ENCODE results near the gene HK1. TPM values are rescaled to one million over a fixed set of nuclear protein-coding genes. Genes with fewer than 3 reads are reported as not detected.
"Not testable (repeated sequence)": the region's sequence is repeated elsewhere in the genome, so short reads cannot be mapped to it uniquely, and the experiment has no call there.

HK1 gene
- total RNA-seq, 2 donors from 2014 or later = 186 to 228 TPM

GRCh38 chr10:69281507-69282413 lies 3.5 kb downstream of the HK1 start:
- H3K27ac ChIP-seq = peak overlapping the region; percentile 16 to 40
- no peaks in the 10 kb centered on the region for H3K36me3 ChIP-seq
- no peak for DNase-seq (ENCODE audit: low spot score)
- no peak overlapping the region for H3K4me3 ChIP-seq
- no peaks in the 10 kb centered on the region for H3K9me3 ChIP-seq
- TF ChIP-seq CTCF (IDR thresholded peaks at IDR 0.05) = no peak
- no peaks in the 10 kb centered on the region for H3K27me3 ChIP-seq
- H3K4me1 ChIP-seq = peaks cover 0 to 24% of the 10 kb centered on the region in 2 donors

- not testable (repeated sequence) for H3K4me3 ChIP-seq; H3K27ac ChIP-seq; H3K9me3 ChIP-seq; H3K27me3 ChIP-seq; H3K36me3 ChIP-seq; DNase-seq (ENCODE audit: low spot score)
- H3K4me1 ChIP-seq = peaks cover 0 to 11% of the 10 kb centered on the region in 2 donors
These were observed 6.1 kb downstream of the HK1 start for GRCh38 chr10:69284402-69284801.

- no peak for TF ChIP-seq CTCF (IDR thresholded peaks at IDR 0.05)
- H3K4me3 ChIP-seq = no peak overlapping the region
- no peak for DNase-seq (ENCODE audit: low spot score)
- no peaks in the 10 kb centered on the region for H3K9me3 ChIP-seq
- no peak overlapping the region for H3K27ac ChIP-seq
- peaks cover 0 to 11% of the 10 kb centered on the region in 2 donors for H3K4me1 ChIP-seq
- H3K36me3 ChIP-seq = no peaks in the 10 kb centered on the region
- H3K27me3 ChIP-seq = no peaks in the 10 kb centered on the region
These were observed 7.4 kb downstream of the HK1 start for GRCh38 chr10:69285699-69286098.

- Histone ChIP-seq H3K27me3 (no peaks in the 10 kb centered on the region), H3K27ac (no peak overlapping the region), H3K4me1 (peaks cover 0 to 8% of the 10 kb centered on the region in 2 donors), H3K9me3 (no peaks in the 10 kb centered on the region), H3K4me3 (no peak overlapping the region), H3K36me3 (no peaks in the 10 kb centered on the region)
- no peak for TF ChIP-seq CTCF (IDR thresholded peaks at IDR 0.05)
- DNase-seq (ENCODE audit: low spot score) = no peak
These were observed 8.9 kb downstream of the HK1 start for GRCh38 chr10:69287181-69287580.

- no peak for DNase-seq (ENCODE audit: low spot score)
These were observed 12.7 kb downstream of the HK1 start for GRCh38 chr10:69290993-69291392.

More at GRCh38 chr10:69290993-69291392, 12.7 kb downstream of the HK1 start:
- TF ChIP-seq CTCF (IDR thresholded peaks at IDR 0.05) = no peak
- Histone ChIP-seq H3K27ac (peak overlapping the region in 1 of 2 donors; percentile 5), H3K9me3 (no peaks in the 10 kb centered on the region), H3K4me3 (no peak overlapping the region), H3K4me1 (peaks cover 0 to 4% of the 10 kb centered on the region in 2 donors), H3K36me3 (no peaks in the 10 kb centered on the region), H3K27me3 (no peaks in the 10 kb centered on the region)
